ENCODE data around the gene CCT8.

DNA sequence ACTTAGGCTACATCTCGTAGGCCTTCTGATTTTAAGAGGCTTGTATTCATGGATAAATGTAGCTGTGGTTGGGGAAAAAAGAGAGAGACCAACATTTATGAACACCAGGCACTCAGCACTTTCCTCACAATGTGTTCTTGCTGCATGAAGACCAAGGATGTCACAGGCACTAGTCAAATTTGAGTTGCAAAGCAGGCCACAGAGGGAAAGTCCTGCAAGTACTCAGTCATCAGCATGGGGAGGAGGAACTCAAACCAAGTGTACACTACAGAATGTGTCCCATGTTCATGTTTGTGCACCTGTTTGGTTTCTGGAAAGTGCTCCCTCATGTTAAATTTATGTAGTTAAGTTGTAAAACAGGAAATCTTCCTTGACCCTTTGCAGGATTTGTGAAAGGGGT, 48.3 kb upstream of the CCT8 start:
- TF ChIP-seq, protein P1, sequence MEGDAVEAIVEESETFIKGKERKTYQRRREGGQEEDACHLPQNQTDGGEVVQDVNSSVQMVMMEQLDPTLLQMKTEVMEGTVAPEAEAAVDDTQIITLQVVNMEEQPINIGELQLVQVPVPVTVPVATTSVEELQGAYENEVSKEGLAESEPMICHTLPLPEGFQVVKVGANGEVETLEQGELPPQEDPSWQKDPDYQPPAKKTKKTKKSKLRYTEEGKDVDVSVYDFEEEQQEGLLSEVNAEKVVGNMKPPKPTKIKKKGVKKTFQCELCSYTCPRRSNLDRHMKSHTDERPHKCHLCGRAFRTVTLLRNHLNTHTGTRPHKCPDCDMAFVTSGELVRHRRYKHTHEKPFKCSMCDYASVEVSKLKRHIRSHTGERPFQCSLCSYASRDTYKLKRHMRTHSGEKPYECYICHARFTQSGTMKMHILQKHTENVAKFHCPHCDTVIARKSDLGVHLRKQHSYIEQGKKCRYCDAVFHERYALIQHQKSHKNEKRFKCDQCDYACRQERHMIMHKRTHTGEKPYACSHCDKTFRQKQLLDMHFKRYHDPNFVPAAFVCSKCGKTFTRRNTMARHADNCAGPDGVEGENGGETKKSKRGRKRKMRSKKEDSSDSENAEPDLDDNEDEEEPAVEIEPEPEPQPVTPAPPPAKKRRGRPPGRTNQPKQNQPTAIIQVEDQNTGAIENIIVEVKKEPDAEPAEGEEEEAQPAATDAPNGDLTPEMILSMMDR (IDR thresholded peaks at IDR 0.05): no peak
- TF ChIP-seq POLR2A (IDR thresholded peaks at IDR 0.05) (no peak), POLR2AphosphoS5 (IDR thresholded peaks at IDR 0.05) (no peak)
